ENCODE results near the gene B4GAT1.

- TF ChIP-seq CTCF (IDR thresholded peaks at IDR 0.05; ENCODE audit: low read depth, low read length) (no peak), EZH2phosphoT487 (IDR thresholded peaks at IDR 0.05; ENCODE audit: low read depth) (no peak)
Measured at GRCh38 chr11:66359662-66360087, 12.2 kb upstream of the B4GAT1 start.

Measured in OCI-LY3 (cell line).